Measurements from ENCODE around the gene EML6.

The EML6 gene

DNA sequence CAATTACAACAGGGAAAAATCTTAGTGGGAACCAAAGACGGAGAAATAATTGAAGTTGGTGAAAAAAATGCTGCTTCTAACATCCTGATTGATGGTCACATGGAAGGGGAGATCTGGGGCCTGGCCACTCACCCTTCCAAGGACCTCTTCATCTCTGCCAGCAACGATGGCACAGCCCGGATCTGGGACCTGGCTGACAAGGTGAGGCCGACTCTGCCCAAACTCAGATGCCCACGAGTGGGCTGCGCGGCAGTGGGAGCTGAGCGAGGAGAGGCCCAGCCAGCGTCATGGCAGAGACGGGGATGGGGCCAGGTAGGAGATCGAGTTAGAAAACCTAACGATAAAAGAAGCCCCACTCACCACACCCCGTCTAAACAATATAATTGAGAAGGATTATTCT, 239.0 kb downstream of the EML6 start:
- TF ChIP-seq, protein P1, sequence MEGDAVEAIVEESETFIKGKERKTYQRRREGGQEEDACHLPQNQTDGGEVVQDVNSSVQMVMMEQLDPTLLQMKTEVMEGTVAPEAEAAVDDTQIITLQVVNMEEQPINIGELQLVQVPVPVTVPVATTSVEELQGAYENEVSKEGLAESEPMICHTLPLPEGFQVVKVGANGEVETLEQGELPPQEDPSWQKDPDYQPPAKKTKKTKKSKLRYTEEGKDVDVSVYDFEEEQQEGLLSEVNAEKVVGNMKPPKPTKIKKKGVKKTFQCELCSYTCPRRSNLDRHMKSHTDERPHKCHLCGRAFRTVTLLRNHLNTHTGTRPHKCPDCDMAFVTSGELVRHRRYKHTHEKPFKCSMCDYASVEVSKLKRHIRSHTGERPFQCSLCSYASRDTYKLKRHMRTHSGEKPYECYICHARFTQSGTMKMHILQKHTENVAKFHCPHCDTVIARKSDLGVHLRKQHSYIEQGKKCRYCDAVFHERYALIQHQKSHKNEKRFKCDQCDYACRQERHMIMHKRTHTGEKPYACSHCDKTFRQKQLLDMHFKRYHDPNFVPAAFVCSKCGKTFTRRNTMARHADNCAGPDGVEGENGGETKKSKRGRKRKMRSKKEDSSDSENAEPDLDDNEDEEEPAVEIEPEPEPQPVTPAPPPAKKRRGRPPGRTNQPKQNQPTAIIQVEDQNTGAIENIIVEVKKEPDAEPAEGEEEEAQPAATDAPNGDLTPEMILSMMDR (IDR thresholded peaks at IDR 0.05; ENCODE audit: low read depth, low read length) = no peak
- H3K9me3 ChIP-seq (ENCODE audit: severe bottlenecking) = peaks cover 3% of the 10 kb centered on the region
- H3K4me3 ChIP-seq (ENCODE audit: low read depth, low read length) = no peak overlapping the region
- H3K36me3 ChIP-seq = no peaks in the 10 kb centered on the region; the same call in none of the 2 replicates
- no peak for DNase-seq
- H3K27ac ChIP-seq = no peak overlapping the region
- no peaks in the 10 kb centered on the region for H3K27me3 ChIP-seq (ENCODE audit: insufficient read depth, low read depth, severe bottlenecking)

DNA sequence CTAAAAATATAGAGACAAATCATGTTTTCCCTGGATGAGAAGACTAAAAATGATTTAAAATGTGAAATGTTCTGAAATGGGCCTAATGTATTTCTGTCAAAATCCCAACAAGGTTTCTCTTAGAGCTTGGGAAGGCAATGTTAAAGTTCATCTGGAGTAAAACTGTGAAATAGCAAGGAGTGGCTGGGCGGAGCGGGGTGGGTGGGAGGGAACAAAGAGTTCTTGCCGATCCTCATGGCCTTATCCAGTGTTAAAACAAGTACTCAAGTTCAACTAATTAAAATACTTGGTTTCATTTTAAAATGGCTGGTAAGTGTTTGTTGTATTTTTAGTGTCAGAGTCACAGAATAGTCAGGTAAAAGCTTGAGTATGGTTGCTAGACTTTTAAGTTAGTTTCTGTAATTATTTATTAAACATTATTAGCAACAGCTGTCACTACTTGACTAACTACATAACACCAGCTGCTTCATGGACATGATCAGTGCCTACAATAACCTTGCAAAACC, 239.5 kb downstream of the EML6 start:
- TF ChIP-seq, protein P1 (IDR thresholded peaks at IDR 0.05; ENCODE audit: low read depth, low read length) = no peak
- H3K36me3 ChIP-seq = no peaks in the 10 kb centered on the region; the same call in none of the 2 replicates

DNA sequence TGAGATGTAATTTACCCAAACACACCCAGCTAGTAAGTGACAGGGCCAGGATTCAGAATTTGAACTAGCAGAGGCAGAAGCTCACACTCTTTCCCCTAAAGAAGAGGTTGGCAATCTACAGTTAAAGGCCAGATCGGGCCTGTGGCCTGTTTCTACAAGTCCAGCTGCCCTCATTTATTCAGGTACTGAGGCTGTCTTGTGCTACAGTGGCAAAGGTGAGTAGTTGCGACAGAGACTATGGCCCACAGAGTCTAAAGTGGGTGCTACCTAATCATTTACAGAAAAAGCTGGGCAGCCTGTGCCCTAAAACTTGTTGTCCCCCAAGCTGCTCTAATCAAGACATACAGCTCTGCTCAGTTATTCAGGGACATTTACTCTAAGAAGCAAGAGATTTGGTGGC, 240.0 kb downstream of the EML6 start:
- Histone ChIP-seq H3K36me3 (no peaks in the 10 kb centered on the region; the same call in none of the 2 replicates), H3K27me3 (ENCODE audit: insufficient read depth, low read depth, severe bottlenecking) (no peaks in the 10 kb centered on the region), H3K4me3 (ENCODE audit: low read depth, low read length) (no peak overlapping the region), H3K27ac (no peak overlapping the region), H3K9me3 (ENCODE audit: severe bottlenecking) (peaks cover 3% of the 10 kb centered on the region)
- DNase-seq = no peak
- TF ChIP-seq, protein P1 (IDR thresholded peaks at IDR 0.05; ENCODE audit: low read depth, low read length) = no peak

More for the DNA sequence above, 239.5 kb downstream of the EML6 start:
- no peaks in the 10 kb centered on the region for H3K27me3 ChIP-seq (ENCODE audit: insufficient read depth, low read depth, severe bottlenecking)
- H3K4me3 ChIP-seq (ENCODE audit: low read depth, low read length) = no peak overlapping the region
- no peak for DNase-seq
- H3K27ac ChIP-seq = no peak overlapping the region
- peaks cover 3% of the 10 kb centered on the region for H3K9me3 ChIP-seq (ENCODE audit: severe bottlenecking)

DNA sequence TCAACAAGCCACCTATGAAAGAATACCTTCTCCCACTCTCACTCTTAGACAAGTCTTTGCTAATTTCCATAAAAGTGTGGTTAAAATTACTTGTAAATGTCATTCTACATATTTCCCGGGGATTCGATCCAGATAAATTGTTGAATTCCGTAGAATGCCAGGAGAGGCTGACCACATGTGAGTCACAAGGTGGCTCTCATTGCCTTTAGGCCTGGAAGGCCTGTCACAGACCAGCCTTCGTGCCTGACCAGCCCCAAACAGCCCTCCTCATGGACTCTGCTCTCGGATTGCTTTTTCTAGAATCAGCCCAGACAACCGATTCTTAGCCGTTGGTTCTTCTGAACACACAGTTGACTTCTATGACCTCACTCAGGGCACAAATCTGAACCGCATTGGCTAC, 240.8 kb downstream of the EML6 start:
- TF ChIP-seq, protein P1 (IDR thresholded peaks at IDR 0.05; ENCODE audit: low read depth, low read length) = no peak
- Histone ChIP-seq H3K36me3 (no peaks in the 10 kb centered on the region; the same call in none of the 2 replicates), H3K4me3 (ENCODE audit: low read depth, low read length) (no peak overlapping the region), H3K9me3 (ENCODE audit: severe bottlenecking) (peaks cover 3% of the 10 kb centered on the region), H3K27ac (no peak overlapping the region), H3K27me3 (ENCODE audit: insufficient read depth, low read depth, severe bottlenecking) (no peaks in the 10 kb centered on the region)
- no peak for DNase-seq

DNA sequence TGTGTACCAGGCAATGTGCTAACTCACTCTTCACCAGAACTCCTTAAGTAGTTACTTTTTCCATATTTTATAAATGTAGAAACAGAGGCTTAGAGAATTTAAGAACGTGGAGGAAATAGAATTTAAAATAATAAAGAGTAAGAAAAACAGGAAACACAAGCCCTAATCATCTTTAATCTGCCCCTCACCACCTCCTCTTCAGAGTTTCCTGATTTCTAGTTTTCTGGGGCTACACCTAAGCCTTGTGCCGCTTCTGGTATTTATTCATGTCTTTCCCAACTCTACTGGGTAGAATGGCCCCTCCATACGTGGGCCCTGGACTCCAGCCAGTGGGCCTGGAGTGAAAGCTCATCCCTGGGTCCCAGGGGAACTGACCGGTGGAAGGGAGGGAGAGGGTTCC, 241.4 kb downstream of the EML6 start:
- no peak for DNase-seq
- peaks cover under 1% of the 10 kb centered on the region for H3K36me3 ChIP-seq
- no peaks in the 10 kb centered on the region for H3K27me3 ChIP-seq (ENCODE audit: insufficient read depth, low read depth, severe bottlenecking)
- TF ChIP-seq, protein P1 (IDR thresholded peaks at IDR 0.05; ENCODE audit: low read depth, low read length) = no peak
- H3K27ac ChIP-seq = no peak overlapping the region
- no peak overlapping the region for H3K4me3 ChIP-seq (ENCODE audit: low read depth, low read length)
- H3K9me3 ChIP-seq (ENCODE audit: severe bottlenecking) = peaks cover 3% of the 10 kb centered on the region

DNA sequence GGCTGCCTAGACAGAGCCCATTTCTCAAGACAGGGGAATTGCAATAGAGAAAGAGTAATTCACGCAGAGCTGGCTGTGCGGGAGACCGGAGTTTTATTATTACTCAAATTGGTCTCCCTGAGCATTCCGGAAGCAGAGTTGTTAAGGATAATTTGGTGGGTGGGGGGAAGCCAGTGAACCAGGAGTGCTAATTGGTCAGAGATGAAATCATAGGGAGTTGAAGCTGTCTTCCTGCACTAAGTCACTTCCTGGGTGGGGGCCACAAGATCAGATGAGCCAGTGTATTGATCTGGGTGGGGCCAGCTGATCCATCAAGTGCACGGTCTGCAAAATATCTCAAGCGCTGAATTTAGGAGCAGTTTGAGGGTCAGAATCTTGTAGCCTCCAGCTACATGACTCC, 242.0 kb downstream of the EML6 start:
- no peak for DNase-seq
- Histone ChIP-seq H3K27ac (no peak overlapping the region), H3K4me3 (ENCODE audit: low read depth, low read length) (no peak overlapping the region), H3K27me3 (ENCODE audit: insufficient read depth, low read depth, severe bottlenecking) (no peaks in the 10 kb centered on the region), H3K9me3 (ENCODE audit: severe bottlenecking) (peaks cover 3% of the 10 kb centered on the region), H3K36me3 (peaks cover 7% of the 10 kb centered on the region)
- TF ChIP-seq, protein P1 (IDR thresholded peaks at IDR 0.05; ENCODE audit: low read depth, low read length) = no peak
